Sigmoid colon (tissue), 7 donors: ENCODE results near the gene SYT7. TPM values are rescaled to one million over a fixed set of nuclear protein-coding genes. Genes with fewer than 3 reads are reported as not detected.

Experiments used
- DNase-seq: peaks from one replicate; pipeline ENCODE4 v3.0.0-alpha.2; 2019
- H3K27ac ChIP-seq, 4 donors: fragments of 200-600 bp; sonication (generic); one replicate each; pipeline ENCODE4 v1.5.1; 2016 to 2019; ENCODE audit warnings: mild to moderate bottlenecking in 1 of 4
- H3K27me3 ChIP-seq, 3 donors: fragments of 200-600 bp; sonication (generic); one replicate each; pipeline ENCODE4 v1.5.1; 2019; ENCODE audit warnings: mild to moderate bottlenecking in 1 of 3
- H3K36me3 ChIP-seq, 4 donors: fragments of 200-600 bp; sonication (generic); one replicate each; pipeline ENCODE4 v1.5.1; 2016 to 2019
- H3K4me1 ChIP-seq, 4 donors: fragments of 200-600 bp; sonication (generic); one replicate each; pipeline ENCODE4 v1.5.1; 2017 to 2019
- H3K4me3 ChIP-seq, 4 donors: fragments of 200-600 bp; sonication (generic); one replicate each; pipeline ENCODE4 v1.5.1; 2017 to 2019; ENCODE audit warnings: mild to moderate bottlenecking in 2 of 4, moderate library complexity in 1 of 4
- H3K9me3 ChIP-seq, 4 donors: fragments of 200-600 bp in 3 of 4; sonication (generic) in 3 of 4; one replicate each; pipeline versions ENCODE4 v1.5.1 to v1.6.1; 2013 to 2019
- EP300 ChIP-seq, 4 donors: sonication (generic); formaldehyde crosslinking; IDR thresholded peaks; one replicate each; pipeline ENCODE4 v1.6.1; 2017; ENCODE audit warnings: antibody characterized with exemption in 4 of 4
- POLR2A ChIP-seq, 2 donors: fragments of 450-650 bp; IDR thresholded peaks; one replicate each; pipeline ENCODE4 v1.6.1; 2016; ENCODE audit warnings: antibody characterized with exemption in 2 of 2, mild to moderate bottlenecking in 2 of 2, moderate library complexity in 2 of 2
- POLR2AphosphoS5 ChIP-seq, 4 donors: sonication (generic); formaldehyde crosslinking; IDR thresholded peaks; one replicate each; pipeline ENCODE4 v1.6.1; 2017; ENCODE audit warnings: antibody characterized with exemption in 4 of 4
- WGBS, 2 donors: extraction: QIAGEN DNeasy Blood & Tissue Kit; methylation state at CpG; one replicate each; pipeline ENCODE4 v1.1.7; 2013; 5-methylcytosine and 5-hydroxymethylcytosine counted together
- intact Hi-C: fragments of 100-400 bp; cut with DNase I; formaldehyde crosslinking; loops from one replicate; pipeline ENCODE4 v1.15.1; 2023
- polyA plus RNA-seq, 3 donors: library from polyadenylated mRNA; stranded (reverse); fragments of 200-250 nt; gene quantifications; one replicate each; pipeline ENCODE4 v1.2.3, GENCODE V29; 2013
- total RNA-seq, 4 donors: library from RNA; depleted of rRNA; stranded (reverse); fragments of >200 nt; gene quantifications; one replicate each; pipeline ENCODE4 v1.1.0, GENCODE V29; 2016
- TF ChIP-seq, protein P1 (sequence below), 4 experiments: fragments of 450-650 bp in 3 of 4; fragments of 200-600 bp in 1 of 4; IDR thresholded peaks; one replicate each; pipeline ENCODE4 v1.5.1; 2016 to 2019; ENCODE audit warnings: antibody characterized with exemption in 4 of 4, mild to moderate bottlenecking in 3 of 4, moderate library complexity in 2 of 4
- donor health status: healthy with polysubstance abuse.
- donor health status: Bipolar disorder and iron deficiency.
- donor health status: healthy.

Gene SYT7
- total and polyA plus RNA-seq, 7 donors, result 0.66 to 8.4 (median 3.6) TPM

GRCh38 chr11:61613870-61614269 lies 33.0 kb upstream of the SYT7 start:
- no peak for TF ChIP-seq EP300 (IDR thresholded peaks at IDR 0.05)
- no peak for TF ChIP-seq POLR2A (IDR thresholded peaks at IDR 0.05)
- TF ChIP-seq, protein P1, sequence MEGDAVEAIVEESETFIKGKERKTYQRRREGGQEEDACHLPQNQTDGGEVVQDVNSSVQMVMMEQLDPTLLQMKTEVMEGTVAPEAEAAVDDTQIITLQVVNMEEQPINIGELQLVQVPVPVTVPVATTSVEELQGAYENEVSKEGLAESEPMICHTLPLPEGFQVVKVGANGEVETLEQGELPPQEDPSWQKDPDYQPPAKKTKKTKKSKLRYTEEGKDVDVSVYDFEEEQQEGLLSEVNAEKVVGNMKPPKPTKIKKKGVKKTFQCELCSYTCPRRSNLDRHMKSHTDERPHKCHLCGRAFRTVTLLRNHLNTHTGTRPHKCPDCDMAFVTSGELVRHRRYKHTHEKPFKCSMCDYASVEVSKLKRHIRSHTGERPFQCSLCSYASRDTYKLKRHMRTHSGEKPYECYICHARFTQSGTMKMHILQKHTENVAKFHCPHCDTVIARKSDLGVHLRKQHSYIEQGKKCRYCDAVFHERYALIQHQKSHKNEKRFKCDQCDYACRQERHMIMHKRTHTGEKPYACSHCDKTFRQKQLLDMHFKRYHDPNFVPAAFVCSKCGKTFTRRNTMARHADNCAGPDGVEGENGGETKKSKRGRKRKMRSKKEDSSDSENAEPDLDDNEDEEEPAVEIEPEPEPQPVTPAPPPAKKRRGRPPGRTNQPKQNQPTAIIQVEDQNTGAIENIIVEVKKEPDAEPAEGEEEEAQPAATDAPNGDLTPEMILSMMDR (IDR thresholded peaks at IDR 0.05), result no peak
- no peak for TF ChIP-seq POLR2AphosphoS5 (IDR thresholded peaks at IDR 0.05)
- Histone ChIP-seq H3K4me1 (no peaks in the 10 kb centered on the region), H3K4me3 (no peak overlapping the region), H3K36me3 (no peaks in the 10 kb centered on the region), H3K27ac (no peak overlapping the region), H3K27me3 (peaks cover 0 to 18% (median 0%) of the 10 kb centered on the region in 3 donors), H3K9me3 (no peaks in the 10 kb centered on the region)
- intact Hi-C loops, result no loop called here
- no peak for DNase-seq
- 70 to 84% methylated on average over 10 of the region's 10 CpGs for WGBS, 2 donors

GRCh38 chr11:61613051-61613450 lies 32.2 kb upstream of the SYT7 start:
- no peak overlapping the region for H3K4me3 ChIP-seq
- no peak for DNase-seq
- TF ChIP-seq POLR2A (IDR thresholded peaks at IDR 0.05) (no peak), EP300 (IDR thresholded peaks at IDR 0.05) (no peak), POLR2AphosphoS5 (IDR thresholded peaks at IDR 0.05) (no peak)
- TF ChIP-seq, protein P1 (IDR thresholded peaks at IDR 0.05), result no peak
- intact Hi-C loops, result no loop called here
- WGBS, 2 donors, result 75 to 84% methylated on average over 9 of the region's 9 CpGs
- H3K4me1 ChIP-seq, result no peaks in the 10 kb centered on the region
- no peaks in the 10 kb centered on the region for H3K36me3 ChIP-seq
- no peak overlapping the region for H3K27ac ChIP-seq
- H3K27me3 ChIP-seq, result peaks cover 0 to 18% (median 0%) of the 10 kb centered on the region in 3 donors
- no peaks in the 10 kb centered on the region for H3K9me3 ChIP-seq

DNA sequence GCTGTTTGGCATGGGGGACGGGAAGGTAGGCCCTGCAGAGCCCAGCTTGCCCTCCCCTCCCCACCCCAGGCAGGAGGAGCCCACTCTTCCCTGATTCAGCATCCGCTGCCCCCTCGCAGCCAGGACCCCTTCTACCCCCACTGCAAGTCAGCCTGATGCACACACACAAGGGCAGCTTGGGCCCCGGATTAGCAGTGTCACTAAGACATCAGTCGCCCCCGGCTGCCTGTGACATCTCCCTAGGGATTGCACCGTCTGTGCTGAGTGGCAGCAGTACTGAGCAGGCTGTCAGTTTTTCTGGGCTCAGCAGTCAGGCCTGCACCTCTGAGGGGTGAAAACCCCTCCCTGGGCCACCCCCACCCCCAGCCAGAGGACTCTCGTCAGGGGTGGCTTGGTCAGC lies 30.4 kb upstream of the SYT7 start:
- Histone ChIP-seq H3K27me3 (peaks cover 0 to 18% (median 0%) of the 10 kb centered on the region in 3 donors), H3K9me3 (no peaks in the 10 kb centered on the region), H3K4me1 (no peaks in the 10 kb centered on the region), H3K36me3 (no peaks in the 10 kb centered on the region), H3K4me3 (no peak overlapping the region), H3K27ac (no peak overlapping the region)
- TF ChIP-seq POLR2A (IDR thresholded peaks at IDR 0.05) (no peak), POLR2AphosphoS5 (IDR thresholded peaks at IDR 0.05) (no peak), EP300 (IDR thresholded peaks at IDR 0.05) (no peak)
- TF ChIP-seq, protein P1 (IDR thresholded peaks at IDR 0.05), result no peak
- WGBS, 2 donors, result 82 to 90% methylated on average over 8 of the region's 8 CpGs
- intact Hi-C loops, result no loop called here
- no peak for DNase-seq

DNA sequence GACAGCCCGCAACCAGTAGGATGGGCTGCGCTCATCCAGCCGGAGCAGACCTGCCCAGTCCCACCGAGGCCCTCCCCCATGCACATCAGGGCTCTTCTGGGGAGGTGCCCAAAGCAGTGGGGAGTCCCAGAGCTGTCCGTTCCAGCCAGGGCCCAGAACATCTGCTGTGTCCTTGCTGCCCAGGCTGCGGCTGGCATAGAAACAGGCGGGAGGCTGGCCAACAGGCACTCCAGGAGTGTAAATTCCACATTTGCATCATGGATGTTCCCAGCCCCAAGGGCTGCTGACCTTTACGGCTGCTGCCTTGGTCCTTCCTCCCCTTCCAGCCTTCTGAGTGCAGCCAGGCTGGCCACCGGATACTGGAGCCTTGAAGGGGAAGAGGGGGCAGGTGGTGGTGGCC lies 30.0 kb upstream of the SYT7 start:
- no peak for DNase-seq

More for the DNA sequence above, 30.0 kb upstream of the SYT7 start:
- H3K36me3 ChIP-seq, result no peaks in the 10 kb centered on the region
- intact Hi-C loops, result no loop called here
- H3K4me1 ChIP-seq, result no peaks in the 10 kb centered on the region
- 79 to 89% methylated on average over 9 of the region's 9 CpGs for WGBS, 2 donors
- H3K4me3 ChIP-seq, result no peak overlapping the region
- H3K27me3 ChIP-seq, result peaks cover 0 to 18% (median 0%) of the 10 kb centered on the region in 3 donors
- no peak overlapping the region for H3K27ac ChIP-seq
- TF ChIP-seq EP300 (IDR thresholded peaks at IDR 0.05) (no peak), POLR2A (IDR thresholded peaks at IDR 0.05) (no peak), POLR2AphosphoS5 (IDR thresholded peaks at IDR 0.05) (no peak)
- TF ChIP-seq, protein P1 (IDR thresholded peaks at IDR 0.05), result no peak
- H3K9me3 ChIP-seq, result no peaks in the 10 kb centered on the region
